ENCODE data around the gene HDAC4.

HDAC4 gene

DNA sequence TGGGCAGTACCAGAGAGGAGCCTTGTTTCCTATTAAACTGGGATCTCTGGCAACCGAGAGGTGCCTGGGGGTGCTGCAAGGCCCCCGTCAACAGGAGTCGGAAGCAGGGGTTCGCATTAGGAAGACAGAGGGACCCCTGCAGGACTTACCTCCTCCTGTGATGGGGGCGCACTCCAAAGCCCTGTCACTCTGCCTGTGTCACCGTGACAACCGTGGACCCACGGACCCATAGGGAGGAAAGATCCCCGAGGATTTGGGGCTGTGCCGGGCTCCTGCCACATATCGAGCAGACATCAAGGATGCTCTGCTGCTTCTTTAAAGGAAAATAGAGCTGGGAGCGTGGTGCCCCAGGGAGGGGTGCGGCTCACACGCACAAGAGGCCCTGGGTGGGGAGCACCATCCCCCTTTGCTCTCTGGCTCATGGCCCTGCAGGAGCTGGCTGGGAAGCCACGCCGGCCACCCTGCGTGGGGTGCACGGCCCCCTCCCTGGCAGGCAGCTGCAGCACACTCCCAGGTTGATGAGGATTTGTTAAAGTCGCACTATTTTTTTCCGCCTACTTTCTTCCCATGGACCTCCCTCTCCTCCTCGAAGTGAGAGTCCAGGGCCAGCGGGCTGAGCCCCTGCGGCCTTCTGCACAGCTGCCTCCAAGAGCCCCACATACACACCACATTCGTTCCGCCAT lies 385.5 kb downstream of the HDAC4 start:
- DNase-seq, result no peak

DNA sequence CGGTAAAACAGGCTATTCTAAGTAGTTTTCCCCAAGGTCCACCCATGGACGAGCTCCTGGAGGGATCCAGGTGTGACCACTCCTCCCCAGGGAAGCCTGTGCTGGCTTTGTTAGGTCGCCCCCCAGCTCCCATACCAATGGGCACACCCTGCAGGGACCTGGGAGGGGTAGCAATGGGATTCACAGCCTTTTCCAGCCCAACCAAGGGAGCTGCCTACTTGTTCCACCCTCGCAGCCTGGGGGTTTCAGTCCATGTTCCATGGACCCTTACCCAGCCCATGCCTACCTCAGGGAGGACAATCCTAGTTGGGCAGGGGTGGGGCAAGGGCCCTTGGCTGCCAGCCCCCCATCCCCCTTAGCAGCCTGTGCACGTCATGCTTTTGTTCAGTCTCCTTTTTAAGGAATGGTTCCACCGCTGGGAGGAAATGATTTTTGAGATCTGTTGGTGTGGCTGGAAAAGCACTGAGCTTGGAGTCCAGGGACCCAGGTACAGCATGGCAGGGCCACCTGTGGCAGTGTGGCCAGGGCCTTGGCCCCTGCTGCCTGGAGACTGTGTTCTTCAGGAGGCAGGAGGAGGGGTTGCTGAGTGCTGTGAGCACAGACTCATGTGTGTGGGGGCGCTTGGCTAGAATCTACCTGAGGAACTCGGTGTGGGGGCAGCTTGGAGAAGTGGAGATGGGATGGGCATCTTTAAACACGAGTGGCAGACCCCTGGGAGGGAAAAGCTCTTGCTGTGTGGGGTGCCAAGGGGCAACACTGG lies 386.2 kb downstream of the HDAC4 start:
- DNase-seq, result no peak

DNA sequence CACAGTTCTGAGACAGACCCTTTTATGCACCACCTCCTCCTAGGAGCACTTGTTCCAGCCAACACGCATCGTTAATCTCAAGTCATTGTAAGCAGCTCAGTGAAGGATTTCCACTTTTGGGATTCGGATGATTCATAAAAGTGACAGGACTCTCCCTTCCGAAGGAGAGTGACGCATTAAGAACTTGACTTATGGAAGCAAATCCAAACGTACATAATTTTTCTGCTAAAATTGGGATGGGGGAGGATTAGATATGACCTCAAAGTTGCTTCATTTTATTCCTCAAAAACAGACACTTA lies 387.2 kb downstream of the HDAC4 start:
- DNase-seq, result no peak

DNA sequence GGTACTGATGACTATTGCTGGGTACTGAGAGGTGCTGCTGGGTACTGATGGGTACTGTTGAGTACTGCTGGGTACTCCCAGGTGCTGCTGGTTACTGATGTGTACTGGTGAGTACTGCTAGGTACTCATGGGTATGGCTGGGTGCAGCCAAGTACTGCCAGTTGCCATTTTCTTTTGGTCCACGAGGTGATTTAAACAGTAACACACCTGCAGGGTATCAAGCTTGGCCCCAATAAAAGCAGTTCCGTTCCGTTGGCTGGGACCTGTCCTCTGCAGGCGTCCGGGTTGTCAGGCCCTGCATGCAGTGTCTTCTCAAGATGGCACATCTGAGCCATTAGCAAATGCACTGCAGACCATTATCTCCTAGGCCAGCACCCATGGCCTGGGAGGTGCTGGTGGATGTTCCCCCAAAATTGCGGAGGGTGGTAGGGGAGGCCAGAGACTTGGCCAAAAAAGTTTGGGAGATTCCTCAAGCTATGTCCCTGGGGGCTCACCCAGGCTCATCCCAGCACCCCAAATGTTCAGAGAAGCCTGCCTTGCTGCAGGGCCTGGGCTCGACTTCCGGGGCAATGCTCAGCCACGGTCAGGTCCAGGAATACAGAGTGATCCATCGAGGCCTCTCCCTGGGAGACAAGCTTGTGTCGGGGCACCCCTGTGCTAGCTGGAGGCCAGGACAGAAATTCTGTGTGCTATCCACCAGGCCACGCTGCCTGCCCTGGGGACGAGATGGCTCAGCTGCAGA lies 387.7 kb downstream of the HDAC4 start:
- no peak for DNase-seq

DNA sequence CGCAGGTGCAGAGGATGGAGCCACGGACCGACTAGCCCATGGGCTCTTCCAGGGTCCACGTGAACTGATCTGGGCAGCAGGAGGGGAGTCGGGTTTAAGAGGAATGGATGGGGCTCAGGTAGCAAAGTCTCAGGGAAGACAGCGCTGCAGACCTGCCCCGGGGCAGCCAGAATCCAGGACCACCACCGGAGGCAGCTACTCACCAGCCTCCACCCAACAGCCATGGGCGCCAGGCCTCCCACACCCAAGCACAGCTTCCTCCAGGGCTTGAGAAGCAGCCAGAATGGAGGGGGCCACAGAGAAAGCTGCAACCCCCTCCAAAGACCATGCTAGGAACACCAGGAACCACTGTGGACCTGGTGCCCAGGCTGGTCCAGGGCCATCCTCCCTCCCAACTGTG lies 388.6 kb downstream of the HDAC4 start:
- DNase-seq, result no peak

DNA sequence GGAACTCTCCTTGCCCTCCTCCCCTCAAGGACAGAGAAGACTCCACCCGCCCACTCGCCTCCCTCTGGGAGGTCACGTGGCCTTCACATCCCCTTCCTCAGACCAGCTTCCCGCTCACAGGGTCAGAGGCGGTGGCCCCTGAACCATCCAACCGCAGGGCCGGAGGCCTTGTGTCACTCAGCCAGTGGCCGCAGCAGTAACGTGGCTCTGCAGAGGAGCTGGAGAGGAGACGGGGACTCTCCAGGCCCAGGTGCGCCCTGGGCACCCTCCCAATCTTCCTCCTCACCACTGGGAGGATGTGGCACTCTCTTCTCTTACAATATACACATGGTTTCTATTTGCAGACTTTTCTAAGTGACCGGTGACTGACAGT lies 391.2 kb downstream of the HDAC4 start:
- no peak for DNase-seq

DNA sequence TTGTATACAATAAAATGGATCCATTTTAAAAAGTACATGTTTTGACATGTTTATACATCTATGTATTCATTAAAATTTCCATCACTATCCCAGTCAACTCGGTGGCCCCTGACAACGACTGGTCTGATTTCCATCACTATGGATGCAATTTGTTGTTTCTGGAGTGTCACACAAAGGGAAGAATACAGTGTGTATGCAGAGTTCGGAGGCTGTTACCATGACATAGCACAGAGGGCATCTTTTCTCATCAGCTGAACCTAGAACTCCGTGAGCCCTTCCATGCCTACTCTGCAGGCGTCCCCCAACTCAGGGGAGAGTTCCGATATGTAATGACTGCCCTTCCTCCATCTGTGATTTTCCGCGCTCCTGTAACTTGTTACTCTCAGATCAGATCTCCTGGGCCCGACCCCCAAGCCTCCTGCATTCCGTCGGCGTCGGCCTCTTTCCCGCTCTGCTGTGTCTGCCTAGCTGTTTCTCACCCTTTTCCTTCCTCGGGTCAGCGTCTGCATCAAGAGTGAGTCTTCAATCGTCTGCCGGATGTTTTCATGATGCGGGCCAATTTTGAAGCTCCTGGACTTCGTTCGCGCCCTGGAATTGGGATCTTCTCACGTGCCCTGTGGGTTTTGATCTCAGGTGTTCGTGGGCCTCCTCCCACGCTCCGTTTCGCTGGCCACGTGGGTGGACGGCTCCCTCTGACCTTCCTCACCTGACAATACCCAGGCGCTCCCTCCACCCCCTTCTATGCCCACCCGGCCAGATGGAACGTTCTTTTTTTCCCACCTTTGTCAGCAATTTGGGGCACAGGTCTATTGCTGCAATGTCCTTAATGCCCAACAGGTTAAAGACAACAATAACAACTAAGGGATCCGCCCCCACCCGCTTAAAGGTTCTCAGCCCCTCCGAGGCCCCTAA lies 391.9 kb downstream of the HDAC4 start:
- DNase-seq, result no peak

DNA sequence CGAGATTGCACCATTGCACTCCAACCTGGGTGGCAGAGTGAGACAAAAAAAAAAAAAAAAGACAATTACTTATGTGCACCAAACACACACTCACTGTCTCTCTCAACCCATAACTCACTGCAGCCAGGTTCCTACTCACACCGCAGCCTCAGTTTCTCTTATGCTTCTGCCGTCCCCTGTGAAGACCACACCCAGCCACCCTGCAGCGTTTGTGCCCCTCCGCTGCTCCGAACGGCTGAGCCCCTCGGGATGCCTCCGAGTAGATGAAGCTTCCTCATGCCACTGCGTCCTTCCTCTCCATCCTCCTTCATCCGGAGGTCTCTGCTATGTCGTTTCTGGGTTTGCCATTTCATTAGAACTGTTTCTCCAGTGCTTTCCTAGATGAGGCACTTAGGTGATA lies 392.8 kb downstream of the HDAC4 start:
- no peak for DNase-seq

DNA sequence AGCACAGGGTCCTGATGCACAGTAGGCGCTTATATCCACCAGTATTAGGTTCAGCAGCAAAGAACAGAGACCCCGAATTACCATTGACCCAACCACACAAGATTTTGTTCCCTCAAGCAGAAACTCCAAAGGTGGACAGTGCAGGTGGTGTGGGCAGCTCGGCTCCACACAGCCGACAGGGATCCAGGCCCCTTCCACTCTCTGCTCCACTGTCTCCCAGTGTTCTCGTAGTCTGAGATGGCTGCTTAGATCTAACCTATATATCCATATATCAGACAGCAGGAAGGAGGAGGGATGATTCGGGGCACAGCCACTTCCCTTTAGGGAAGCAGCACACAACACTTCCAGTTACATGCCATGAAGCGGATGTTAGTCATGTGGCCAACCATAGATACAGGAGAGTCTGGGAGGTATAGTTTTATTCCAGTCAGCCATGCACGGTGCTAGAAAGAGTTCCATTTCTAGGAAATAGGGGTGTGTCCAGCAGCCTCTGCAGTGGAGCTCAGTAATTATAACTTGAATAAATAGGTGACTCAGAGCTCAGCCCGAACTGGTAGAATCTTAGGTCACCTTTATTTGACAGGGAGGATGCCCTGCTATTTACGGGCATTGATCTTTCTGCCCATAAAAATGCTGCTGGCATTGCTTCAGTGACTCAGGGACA lies 394.1 kb downstream of the HDAC4 start:
- no peak for DNase-seq

DNA sequence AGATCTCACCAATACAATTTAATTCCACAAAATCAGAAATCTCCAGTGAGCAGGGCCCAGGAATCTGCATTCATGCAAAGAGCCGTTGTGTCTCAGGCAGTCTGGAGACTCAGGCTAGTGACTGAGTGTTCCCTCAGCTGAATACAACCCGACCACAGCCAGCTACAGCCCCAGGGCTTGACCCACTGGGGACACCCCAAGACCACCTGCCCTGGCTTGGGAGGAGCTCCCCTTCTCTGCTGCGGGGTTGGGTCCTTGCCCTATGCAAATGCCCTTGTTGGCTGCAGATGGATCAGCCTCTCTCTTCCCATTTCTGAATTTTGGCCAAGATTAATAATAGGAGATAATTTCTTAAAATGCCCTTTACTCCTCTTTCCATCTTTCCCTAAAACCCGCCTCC lies 395.2 kb downstream of the HDAC4 start:
- DNase-seq, result no peak

DNA sequence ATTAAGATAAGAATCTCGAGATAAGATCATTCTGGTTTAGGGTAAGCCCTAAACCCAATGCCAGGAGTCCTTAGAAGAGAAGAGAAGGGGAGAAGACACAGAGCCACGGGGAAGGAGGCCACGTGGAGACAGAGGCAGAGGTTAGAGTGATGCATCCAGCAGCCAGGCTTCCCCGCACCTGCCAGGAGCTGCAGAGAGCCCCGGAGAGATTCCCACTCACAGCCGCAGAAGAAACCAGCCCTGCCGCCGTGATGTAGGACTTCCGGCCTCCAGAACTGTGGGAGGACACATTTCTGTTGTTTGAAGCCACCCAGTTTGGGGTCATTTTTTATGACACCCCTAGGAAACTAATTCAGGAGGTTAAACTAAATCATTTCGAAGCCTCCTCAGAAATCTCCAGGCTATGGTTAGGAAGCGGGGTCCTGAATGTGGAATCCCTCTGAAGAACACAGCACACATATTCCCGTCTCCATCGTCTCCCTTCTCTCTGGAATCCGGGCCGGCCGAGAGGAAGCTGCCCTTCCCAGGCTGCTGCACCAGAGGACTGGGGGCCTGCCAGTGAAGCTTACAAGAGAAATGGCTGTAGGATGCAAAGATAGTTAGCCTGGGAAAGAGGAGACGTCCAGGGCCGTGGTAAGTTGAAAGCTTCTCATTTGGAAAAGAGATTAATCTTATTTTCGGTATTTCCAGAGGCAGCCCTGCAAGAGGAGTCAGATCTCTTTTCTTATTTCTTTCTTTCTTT lies 396.4 kb downstream of the HDAC4 start:
- no peak for DNase-seq

DNA sequence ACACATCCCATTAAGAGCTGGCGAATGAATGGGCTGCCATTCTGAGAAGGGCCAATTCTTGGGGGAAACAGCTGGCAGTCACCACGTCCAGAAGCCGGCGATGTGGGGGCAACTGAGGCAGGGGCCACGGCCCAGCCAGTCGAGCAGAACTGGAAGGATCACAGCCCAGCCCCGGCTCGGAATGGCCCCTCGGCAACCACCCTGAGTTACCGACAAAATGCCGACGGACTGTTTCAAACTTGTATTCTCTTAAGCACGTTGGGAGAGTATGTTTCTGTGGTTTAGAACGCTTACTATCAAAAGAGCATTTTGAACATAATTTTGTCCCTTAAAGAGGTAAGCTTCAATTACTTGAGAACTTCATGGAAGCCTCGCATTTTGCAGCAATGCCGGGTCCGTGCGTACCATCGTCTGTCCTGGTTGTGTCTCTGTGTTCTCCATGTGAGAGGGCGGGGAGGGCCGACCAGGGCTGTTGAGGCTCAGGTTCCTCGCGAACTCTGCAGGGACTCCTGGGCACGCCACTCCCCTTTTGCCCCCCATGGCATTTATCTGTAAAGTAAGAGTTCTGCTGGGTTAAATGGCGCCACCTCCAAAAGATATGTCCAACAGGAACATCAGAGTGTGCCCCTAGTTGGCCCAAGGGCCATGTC lies 397.1 kb downstream of the HDAC4 start:
- no peak for DNase-seq

DNA sequence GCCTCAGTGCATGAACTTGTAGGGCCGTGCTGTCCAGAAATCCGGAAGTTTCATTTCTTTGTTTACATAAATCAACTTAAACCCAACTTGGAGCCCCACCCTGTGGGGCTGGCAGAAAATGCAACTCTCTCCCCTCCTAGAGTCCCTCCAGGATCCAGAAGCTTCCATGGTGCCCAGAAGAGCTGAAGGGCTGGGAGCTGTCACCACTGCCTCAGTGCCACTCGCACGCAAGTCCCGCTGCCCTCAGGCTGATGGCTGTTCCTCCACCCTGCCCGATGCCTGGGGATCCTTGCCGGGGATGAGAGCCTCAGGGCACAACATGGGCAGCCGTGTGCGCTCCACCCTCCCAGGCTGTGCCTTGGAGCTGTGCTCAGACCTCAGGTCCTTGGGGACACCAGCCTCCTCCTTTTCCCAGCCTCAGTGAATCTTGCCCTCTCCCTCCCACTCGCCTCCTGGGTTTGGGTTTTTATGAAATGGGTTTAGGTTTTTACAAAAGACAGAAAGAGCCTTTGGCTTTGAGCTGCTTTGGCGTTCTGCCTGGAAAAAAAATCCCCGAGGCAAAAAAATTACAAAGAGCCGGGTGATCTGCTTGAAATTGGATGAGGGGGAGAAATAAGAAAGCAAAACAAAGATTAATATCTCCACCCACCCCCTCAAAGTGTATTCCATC lies 397.7 kb downstream of the HDAC4 start:
- DNase-seq, result peak; percentile 38

DNA sequence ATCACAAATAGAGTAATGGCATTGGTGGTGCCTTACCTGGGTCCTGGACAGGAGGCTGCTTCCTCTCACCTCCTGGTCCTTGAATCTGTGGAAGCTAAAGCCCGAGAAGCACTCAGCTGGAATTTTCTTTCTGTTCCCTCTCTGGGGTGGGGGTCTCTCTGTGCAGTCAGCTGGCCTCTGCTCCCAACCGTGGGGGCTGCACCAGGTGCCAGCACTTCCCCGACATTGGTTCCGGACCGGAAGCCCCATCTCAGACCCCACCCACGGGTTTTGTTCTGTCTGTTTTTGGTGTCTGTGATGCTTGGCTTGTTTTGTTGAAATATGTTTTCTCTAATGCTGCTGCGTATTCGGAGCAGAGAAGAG lies 398.2 kb downstream of the HDAC4 start:
- no peak for DNase-seq

DNA sequence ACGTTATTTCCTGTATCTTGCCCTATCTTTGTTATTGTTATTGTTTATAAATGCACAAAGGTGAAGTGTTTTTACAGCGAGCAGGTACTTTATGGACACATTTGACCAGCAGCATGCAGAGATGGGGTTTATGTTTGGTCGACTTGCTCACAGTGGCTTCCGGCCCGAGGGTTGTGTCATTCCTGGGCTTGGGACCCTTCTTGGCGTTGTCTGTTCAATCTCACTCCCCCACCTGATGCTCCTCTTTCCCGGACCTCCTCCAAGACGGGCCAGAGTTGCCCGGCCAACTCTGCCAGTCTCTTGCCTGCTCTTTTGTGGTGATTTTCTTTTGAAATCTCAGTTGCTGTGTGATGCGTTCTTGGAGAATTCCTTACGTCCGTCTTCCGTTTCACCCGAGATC lies 399.0 kb downstream of the HDAC4 start:
- no peak for DNase-seq

DNA sequence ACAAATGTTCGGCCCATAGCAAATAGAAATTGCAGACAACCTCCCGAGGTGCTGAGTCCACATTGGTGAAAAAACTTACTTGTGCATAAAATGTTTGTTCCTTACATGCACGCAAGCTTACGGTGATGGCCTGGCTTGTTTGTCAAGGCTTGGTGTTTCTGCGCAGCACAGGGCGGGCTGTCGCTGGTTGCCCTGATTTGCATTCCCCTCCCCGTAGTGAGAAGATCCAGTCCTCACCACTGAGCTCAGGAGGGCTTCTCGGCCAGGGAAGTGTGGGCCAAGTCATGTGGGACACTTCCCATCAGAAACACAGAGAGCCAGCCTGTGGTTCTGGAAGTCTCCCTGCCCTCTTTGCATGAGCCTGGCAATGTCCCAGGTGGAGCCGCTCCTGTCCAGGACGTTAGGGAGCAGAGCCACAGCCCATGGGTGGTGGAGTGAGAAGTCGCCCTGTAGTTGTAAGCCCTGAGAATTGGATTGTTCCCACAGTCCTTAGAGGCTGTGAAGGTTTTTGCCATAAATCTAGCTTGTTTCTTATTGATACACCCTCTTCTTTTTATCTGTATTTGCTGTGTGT lies 400.2 kb downstream of the HDAC4 start:
- DNase-seq, result no peak

DNA sequence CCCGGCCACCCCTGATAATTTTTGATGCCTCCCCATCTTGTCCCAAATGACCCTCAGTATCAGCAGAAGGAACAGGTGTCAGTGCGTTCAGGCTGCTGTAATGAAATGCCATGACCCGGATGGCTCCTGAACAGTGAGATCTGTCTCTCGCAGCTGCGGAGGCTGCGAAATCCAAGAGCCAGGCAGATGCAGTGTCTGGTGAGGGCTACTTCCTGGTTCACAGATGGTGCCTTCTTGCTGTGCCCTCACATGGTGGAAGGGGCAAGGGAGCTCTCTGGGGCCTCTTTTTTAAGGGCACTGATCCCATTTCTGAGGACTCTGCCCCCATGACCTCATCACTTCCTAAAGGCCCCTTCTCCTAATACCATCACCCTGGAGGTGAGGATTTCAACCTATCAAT lies 400.7 kb downstream of the HDAC4 start:
- DNase-seq, result no peak

DNA sequence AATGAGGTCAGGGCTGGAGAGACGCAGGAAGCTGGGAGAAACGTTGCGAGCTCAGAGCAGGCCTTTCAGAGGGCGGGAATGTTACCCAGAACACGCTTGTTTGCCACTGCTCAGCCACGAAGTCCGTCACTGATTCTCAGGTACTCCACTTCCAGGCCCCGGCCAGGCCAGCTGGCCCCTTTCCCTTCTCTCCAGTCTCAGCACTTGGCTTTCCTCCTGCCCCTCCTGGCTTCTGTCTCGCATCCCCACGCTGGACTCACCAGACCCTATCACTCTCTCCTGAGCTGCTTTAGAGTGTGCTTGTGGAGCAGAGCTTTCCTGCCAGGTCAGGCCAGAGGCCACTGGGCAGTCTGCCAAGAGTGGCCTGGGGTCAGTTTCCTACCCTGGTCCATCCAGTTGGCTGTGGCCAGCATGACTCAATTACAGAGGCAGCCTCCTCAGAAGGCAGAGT lies 401.5 kb downstream of the HDAC4 start:
- DNase-seq, result no peak

DNA sequence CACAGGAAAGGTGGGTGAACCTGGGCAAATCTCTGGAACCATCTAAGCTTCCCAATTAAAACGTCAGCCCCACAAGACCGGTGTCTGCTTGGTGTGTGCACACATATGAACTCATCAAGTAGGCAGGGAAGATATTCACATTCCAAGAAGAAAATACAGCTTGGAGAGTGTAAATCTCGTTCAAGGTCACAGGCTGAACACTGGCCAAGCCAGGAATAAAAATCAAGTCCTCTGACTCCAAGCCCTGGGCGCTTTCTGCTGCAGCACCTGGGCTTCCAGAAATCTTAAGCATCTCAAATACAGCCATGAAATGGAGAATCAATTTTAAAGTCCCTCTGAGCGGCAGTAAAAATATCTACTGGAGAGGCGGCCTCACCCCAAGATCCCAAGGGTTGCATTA lies 402.0 kb downstream of the HDAC4 start:
- DNase-seq, result no peak
